ENCODE data around the gene CILP.
"Not testable (repeated sequence)": the region's sequence is repeated elsewhere in the genome, so short reads cannot be mapped to it uniquely, and the experiment has no call there.

CILP gene

DNA sequence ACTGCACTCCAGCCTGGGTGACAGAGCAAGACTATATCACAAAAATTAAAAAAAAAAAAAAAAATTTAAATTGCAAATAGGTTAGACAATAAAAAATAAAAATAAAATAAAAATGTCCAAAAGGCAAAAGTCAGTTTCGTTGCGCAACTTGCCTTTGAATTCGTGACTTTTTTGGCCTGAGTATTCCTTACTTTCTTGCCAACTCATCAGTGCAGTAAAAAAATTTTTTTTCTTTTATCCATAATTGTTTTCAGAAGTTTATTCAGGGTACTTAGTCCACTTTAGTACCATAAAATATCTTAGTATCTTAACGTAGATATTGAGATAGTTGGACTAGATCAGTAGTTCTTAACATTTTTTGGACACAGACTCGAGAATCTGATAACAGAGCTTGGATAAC, 22.4 kb upstream of the CILP start:
- TF ChIP-seq, protein P1, sequence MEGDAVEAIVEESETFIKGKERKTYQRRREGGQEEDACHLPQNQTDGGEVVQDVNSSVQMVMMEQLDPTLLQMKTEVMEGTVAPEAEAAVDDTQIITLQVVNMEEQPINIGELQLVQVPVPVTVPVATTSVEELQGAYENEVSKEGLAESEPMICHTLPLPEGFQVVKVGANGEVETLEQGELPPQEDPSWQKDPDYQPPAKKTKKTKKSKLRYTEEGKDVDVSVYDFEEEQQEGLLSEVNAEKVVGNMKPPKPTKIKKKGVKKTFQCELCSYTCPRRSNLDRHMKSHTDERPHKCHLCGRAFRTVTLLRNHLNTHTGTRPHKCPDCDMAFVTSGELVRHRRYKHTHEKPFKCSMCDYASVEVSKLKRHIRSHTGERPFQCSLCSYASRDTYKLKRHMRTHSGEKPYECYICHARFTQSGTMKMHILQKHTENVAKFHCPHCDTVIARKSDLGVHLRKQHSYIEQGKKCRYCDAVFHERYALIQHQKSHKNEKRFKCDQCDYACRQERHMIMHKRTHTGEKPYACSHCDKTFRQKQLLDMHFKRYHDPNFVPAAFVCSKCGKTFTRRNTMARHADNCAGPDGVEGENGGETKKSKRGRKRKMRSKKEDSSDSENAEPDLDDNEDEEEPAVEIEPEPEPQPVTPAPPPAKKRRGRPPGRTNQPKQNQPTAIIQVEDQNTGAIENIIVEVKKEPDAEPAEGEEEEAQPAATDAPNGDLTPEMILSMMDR (IDR thresholded peaks at IDR 0.05; ENCODE audit: extremely low read depth, missing control alignments), result no peak
- DNase-seq (ENCODE audit: low spot score), result no peak

DNA sequence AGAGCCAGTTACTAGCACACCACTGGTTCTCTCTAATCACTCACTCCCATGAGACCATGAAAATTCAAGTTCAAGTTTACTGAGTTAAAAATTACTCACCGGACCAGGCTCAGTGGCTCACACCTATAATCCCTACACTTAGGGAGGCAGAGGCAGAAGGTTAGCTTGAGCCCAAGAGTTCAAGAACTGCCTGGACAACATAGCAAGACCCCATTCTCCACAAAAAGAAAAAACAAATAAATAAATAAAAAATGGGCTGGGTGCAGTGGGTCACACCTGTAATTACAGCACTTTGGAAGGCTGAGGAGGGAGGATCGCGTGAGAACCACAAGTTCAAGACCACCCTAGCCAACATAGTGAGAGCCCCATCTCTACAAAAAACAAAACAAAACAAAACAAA, 21.2 kb upstream of the CILP start:
- DNase-seq (ENCODE audit: low spot score), result no peak
- TF ChIP-seq, protein P1 (IDR thresholded peaks at IDR 0.05; ENCODE audit: extremely low read depth, missing control alignments), result no peak

DNA sequence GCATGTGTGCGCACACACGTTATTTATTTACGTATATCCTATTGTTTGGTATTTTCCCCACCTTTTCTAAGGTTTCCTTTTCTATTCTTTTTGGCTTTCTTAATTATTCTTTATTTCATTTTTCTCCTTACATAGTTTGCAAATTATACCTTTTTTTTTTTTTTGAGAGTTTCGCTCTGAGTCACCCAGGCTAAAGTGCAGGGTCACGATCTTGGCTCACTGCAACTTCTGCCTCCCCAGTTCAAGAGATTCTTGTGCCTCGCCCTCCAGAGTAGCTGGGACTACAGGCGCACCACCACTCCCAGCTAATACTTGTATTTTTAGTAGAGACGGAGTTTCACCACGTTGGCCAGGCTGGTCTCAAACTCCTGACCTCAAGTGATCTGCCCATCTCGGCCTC, 20.0 kb upstream of the CILP start:
- TF ChIP-seq, protein P1 (IDR thresholded peaks at IDR 0.05; ENCODE audit: extremely low read depth, missing control alignments), result no peak
- DNase-seq (ENCODE audit: low spot score), result no peak

DNA sequence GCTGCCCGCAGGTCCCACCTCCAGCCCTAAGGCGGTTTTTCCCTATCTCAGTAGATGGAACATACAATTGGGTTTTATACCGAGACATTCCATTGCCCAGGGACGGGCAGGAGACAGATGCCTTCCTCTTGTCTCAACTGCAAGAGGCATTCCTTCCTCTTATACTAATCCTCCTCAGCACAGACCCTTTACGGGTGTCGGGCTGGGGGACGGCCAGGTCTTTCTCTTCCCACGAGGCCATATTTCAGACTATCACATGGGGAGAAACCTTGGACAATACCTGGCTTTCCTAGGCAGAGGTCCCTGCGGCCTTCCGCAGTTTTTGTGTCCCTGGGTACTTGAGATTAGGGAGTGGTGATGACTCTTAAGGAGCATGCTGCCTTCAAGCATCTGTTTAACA, 15.6 kb upstream of the CILP start:
- not testable (repeated sequence) for DNase-seq (ENCODE audit: low spot score)

DNA sequence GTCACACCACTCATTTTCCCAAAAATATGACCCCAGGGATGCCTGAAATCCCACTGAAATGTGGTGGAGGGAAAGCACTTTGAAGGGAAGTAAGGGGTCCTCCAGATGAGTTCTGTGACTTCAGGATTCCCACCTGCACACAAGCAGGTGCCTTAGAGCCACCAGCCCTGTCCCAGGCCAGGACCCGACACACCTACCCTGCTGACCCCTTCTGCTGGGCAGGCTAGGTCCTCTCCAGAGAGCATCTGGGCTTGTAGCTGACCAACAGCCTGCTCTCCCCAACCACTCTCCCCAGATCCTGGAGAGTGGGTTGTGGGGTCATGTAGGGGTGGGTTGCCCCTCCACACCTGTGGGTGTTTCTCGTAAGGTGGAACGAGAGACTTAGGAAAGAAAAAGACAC, 14.9 kb upstream of the CILP start:
- TF ChIP-seq, protein P1 (IDR thresholded peaks at IDR 0.05; ENCODE audit: extremely low read depth, missing control alignments), result no peak
- no peak for DNase-seq (ENCODE audit: low spot score)

DNA sequence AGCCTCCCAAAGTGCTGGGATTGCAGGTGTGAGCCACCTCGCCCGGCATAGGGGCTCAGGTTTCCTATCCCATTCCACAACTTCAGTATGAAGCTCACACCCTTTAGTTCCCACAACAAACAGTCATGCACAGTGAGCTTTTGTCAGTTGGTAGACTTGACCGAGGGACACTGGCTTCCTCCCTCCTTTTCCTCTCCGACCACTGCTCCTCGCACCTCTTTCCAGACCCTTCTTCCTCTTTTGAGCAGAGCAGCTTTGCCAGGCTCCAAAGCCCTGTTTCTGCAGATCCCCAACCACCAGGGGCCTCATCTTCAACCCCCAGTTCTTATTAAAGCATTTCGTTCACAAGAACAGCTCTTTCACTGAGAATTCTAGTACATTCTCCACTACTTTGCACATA, 12.7 kb upstream of the CILP start:
- TF ChIP-seq, protein P1 (IDR thresholded peaks at IDR 0.05; ENCODE audit: extremely low read depth, missing control alignments), result no peak

DNA sequence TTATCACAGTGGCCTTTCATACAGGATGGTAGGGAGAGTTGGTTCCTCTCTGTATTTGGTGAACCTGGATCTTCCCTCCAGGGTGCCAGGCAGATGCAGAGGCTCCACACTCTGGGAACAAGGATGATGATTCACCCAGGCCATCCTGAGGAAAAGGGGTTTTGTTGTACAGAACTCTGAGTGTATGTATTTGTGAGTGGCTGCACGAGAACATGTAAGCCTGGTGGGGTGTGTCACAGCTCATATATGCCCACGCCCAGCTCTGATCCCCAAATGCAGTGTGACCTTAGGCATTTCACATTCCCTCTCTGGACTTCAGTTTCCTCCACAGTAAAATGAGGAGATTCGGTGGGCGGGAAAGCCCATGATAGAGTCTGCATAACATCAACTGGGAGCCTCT, 11.6 kb upstream of the CILP start:
- no peak for DNase-seq (ENCODE audit: low spot score)

More for the DNA sequence above, 12.7 kb upstream of the CILP start:
- DNase-seq (ENCODE audit: low spot score), result no peak

DNA sequence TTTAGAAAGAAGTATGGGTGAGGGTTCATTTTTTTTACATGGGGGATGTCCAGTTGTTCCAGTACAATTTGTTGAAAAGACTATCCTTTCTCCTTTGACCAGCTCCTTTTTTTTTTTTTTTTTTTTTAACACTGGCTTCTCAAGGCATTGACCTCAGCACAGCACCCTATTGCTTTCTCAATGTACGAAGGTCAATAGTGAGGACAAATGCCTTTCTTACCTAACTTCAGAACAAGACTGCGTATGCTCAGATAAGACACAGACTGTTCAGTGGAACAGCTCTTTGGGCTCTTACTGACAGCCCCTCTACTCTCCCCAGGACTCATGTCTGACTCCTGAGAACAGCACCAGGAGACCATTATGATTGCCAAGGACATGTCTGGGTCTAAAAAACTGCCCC, 10.4 kb upstream of the CILP start:
- DNase-seq (ENCODE audit: low spot score), result no peak
- TF ChIP-seq, protein P1 (IDR thresholded peaks at IDR 0.05; ENCODE audit: extremely low read depth, missing control alignments), result no peak

More for the DNA sequence above, 11.6 kb upstream of the CILP start:
- TF ChIP-seq, protein P1 (IDR thresholded peaks at IDR 0.05; ENCODE audit: extremely low read depth, missing control alignments), result no peak

Data from GM20000 (cell line).